Fibroblast of skin of left biceps (primary cell): Measurements from ENCODE around the gene PABPN1L.
"Not testable (repeated sequence)": the region's sequence is repeated elsewhere in the genome, so short reads cannot be mapped to it uniquely, and the experiment has no call there.

Source experiments
- DNase-seq, 2 experiments: peaks; one replicate each; pipeline ENCODE4 v3.0.0-alpha.2; 2013; ENCODE audit warnings: low read depth in 2 of 2

PABPN1L gene

GRCh38 chr16:88901718-88902337, 35.4 kb upstream of the PABPN1L start:
- DNase-seq: no peak

GRCh38 chr16:88900662-88901052, 34.2 kb upstream of the PABPN1L start:
- no peak for DNase-seq

GRCh38 chr16:88899901-88900661, 33.6 kb upstream of the PABPN1L start:
- DNase-seq: no peak

GRCh38 chr16:88897696-88898425, 31.4 kb upstream of the PABPN1L start:
- DNase-seq: no peak

- DNase-seq: no peak
Observed at GRCh38 chr16:88896238-88897070, 30.0 kb upstream of the PABPN1L start.

- DNase-seq: no peak
Observed at GRCh38 chr16:88895335-88895734, 28.9 kb upstream of the PABPN1L start.

- DNase-seq: no peak
Observed at GRCh38 chr16:88894681-88895300, 28.3 kb upstream of the PABPN1L start.

GRCh38 chr16:88894266-88894665, 27.8 kb upstream of the PABPN1L start:
- DNase-seq: not testable (repeated sequence)

- DNase-seq: no peak
Observed at GRCh38 chr16:88893127-88893968, 26.9 kb upstream of the PABPN1L start.

GRCh38 chr16:88892065-88892464, 25.6 kb upstream of the PABPN1L start:
- no peak for DNase-seq

- no peak for DNase-seq
Observed at GRCh38 chr16:88891083-88891482, 24.6 kb upstream of the PABPN1L start.

- not testable (repeated sequence) for DNase-seq
Observed at GRCh38 chr16:88889702-88890352, 23.4 kb upstream of the PABPN1L start.

GRCh38 chr16:88888461-88889387, 22.3 kb upstream of the PABPN1L start:
- DNase-seq: no peak

GRCh38 chr16:88888057-88888456, 21.6 kb upstream of the PABPN1L start:
- no peak for DNase-seq

GRCh38 chr16:88886845-88887521, 20.5 kb upstream of the PABPN1L start:
- no peak for DNase-seq

- no peak for DNase-seq
Observed at GRCh38 chr16:88886420-88886844, 20.0 kb upstream of the PABPN1L start.

- DNase-seq: no peak
Observed at GRCh38 chr16:88885693-88886280, 19.3 kb upstream of the PABPN1L start.
